Activated T-helper 2 cell treated with anti-CD3 and anti-CD28 coated beads, Interferon-gamma antibody, Interleukin-2, Interleukin-4, amounts not matched to agents 10 μg/mL and 5 μg/mL and 100 μg/mL, durations not matched to agents 14 hours and 24 hours and 36 hours (primary cell): ENCODE results near the gene ACTL6B. TPM values are rescaled to one million over a fixed set of nuclear protein-coding genes. Genes with fewer than 3 reads are reported as not detected.
A peak's percentile ranks its signal among the peaks of the same experiment; 100 is the strongest.

Experiments
- DNase-seq: peaks from one replicate; pipeline ENCODE4 v3.0.0; 2021; ENCODE audit warnings: low spot score
- H3K27ac Mint-ChIP-seq: one replicate; pipeline ENCODE4 v1.8.0; 2021; ENCODE audit warnings: mixed read lengths
- H3K27me3 Mint-ChIP-seq: one replicate; pipeline ENCODE4 v1.8.0; 2021; ENCODE audit warnings: low read depth, mixed read lengths
- H3K36me3 Mint-ChIP-seq: one replicate; pipeline ENCODE4 v1.8.0; 2021; ENCODE audit warnings: low read depth, mixed read lengths
- H3K4me1 Mint-ChIP-seq: one replicate; pipeline ENCODE4 v1.8.0; 2021; ENCODE audit warnings: low read depth, mixed read lengths
- H3K4me3 Mint-ChIP-seq: one replicate; pipeline ENCODE4 v1.8.0; 2021; ENCODE audit warnings: low read depth, mild to moderate bottlenecking, moderate library complexity, mixed read lengths
- H3K9me3 Mint-ChIP-seq: one replicate; pipeline ENCODE4 v1.8.0; 2021; ENCODE audit warnings: mixed read lengths
- intact Hi-C: fragments of 100-400 bp; cut with micrococcal nuclease; formaldehyde crosslinking; loops from one replicate; pipeline ENCODE4 v1.15.1; 2023
- total RNA-seq: library from RNA; stranded (reverse); gene quantifications from 2 replicates; pipeline ENCODE4 v1.2.3, GENCODE V29; 2022

Gene ACTL6B
- total RNA-seq, 1 donor from 2014 or later: not detected

- Mint-ChIP-seq H3K27me3 (no peaks in the 10 kb centered on the region), H3K36me3 (peaks cover 3% of the 10 kb centered on the region), H3K27ac (peak overlapping the region; percentile 42), H3K9me3 (no peaks in the 10 kb centered on the region), H3K4me3 (peak overlapping the region; percentile 74), H3K4me1 (peaks cover 35% of the 10 kb centered on the region)
- intact Hi-C loops: loop anchor here (1.0 to 2.0 kb wide), 3 partner anchors 14 to 40 kb away; partner anchors contain the start of genes FBXO24, LRCH4 and MOSPD3
- DNase-seq: peak; percentile 83
Measured at GRCh38 chr7:100626530-100627237, 29.6 kb downstream of the ACTL6B start.

- Mint-ChIP-seq H3K4me3 (peak overlapping the region; percentile 74), H3K9me3 (no peaks in the 10 kb centered on the region), H3K27ac (no peak overlapping the region), H3K36me3 (peaks cover 3% of the 10 kb centered on the region), H3K27me3 (no peaks in the 10 kb centered on the region), H3K4me1 (peaks cover 38% of the 10 kb centered on the region)
- DNase-seq: no peak
- intact Hi-C loops: loop anchor here (1.0 to 2.0 kb wide), 3 partner anchors 13 to 40 kb away; partner anchors contain the start of genes FBXO24, LRCH4 and MOSPD3
Measured at GRCh38 chr7:100626055-100626454, 30.2 kb downstream of the ACTL6B start.

GRCh38 chr7:100623951-100624824, 32.1 kb downstream of the ACTL6B start:
- Mint-ChIP-seq H3K27ac (no peak overlapping the region), H3K36me3 (peaks cover under 1% of the 10 kb centered on the region), H3K4me1 (peaks cover 26% of the 10 kb centered on the region)

GRCh38 chr7:100621554-100621953, 34.7 kb downstream of the ACTL6B start:
- intact Hi-C loops: no loop called here

More at GRCh38 chr7:100623951-100624824, 32.1 kb downstream of the ACTL6B start:
- Mint-ChIP-seq H3K9me3 (no peaks in the 10 kb centered on the region), H3K4me3 (peak overlapping the region; percentile 1), H3K27me3 (no peaks in the 10 kb centered on the region)
- DNase-seq: peak; percentile 23
- intact Hi-C loops: no loop called here

GRCh38 chr7:100620804-100621203, 35.4 kb downstream of the ACTL6B start:
- Mint-ChIP-seq H3K9me3 (no peaks in the 10 kb centered on the region), H3K27ac (no peak overlapping the region), H3K4me1 (peaks cover 15% of the 10 kb centered on the region), H3K27me3 (no peaks in the 10 kb centered on the region), H3K4me3 (no peak overlapping the region), H3K36me3 (no peaks in the 10 kb centered on the region)
- intact Hi-C loops: no loop called here
- DNase-seq: no peak

More at GRCh38 chr7:100621554-100621953, 34.7 kb downstream of the ACTL6B start:
- H3K27me3 Mint-ChIP-seq: no peaks in the 10 kb centered on the region
- no peaks in the 10 kb centered on the region for H3K9me3 Mint-ChIP-seq
- no peak for DNase-seq
- H3K27ac Mint-ChIP-seq: no peak overlapping the region
- no peaks in the 10 kb centered on the region for H3K36me3 Mint-ChIP-seq
- H3K4me1 Mint-ChIP-seq: peaks cover 21% of the 10 kb centered on the region
- no peak overlapping the region for H3K4me3 Mint-ChIP-seq

- H3K36me3 Mint-ChIP-seq: peaks cover 2% of the 10 kb centered on the region
- no peak for DNase-seq
- intact Hi-C loops: no loop called here
- H3K27ac Mint-ChIP-seq: no peak overlapping the region
- H3K9me3 Mint-ChIP-seq: no peaks in the 10 kb centered on the region
- H3K4me1 Mint-ChIP-seq: peaks cover 12% of the 10 kb centered on the region
- no peaks in the 10 kb centered on the region for H3K27me3 Mint-ChIP-seq
- H3K4me3 Mint-ChIP-seq: no peak overlapping the region
Measured at GRCh38 chr7:100620239-100620638, 36.0 kb downstream of the ACTL6B start.

GRCh38 chr7:100614308-100614861, 41.9 kb downstream of the ACTL6B start:
- no peaks in the 10 kb centered on the region for H3K9me3 Mint-ChIP-seq

GRCh38 chr7:100613412-100614175, 42.7 kb downstream of the ACTL6B start:
- no peaks in the 10 kb centered on the region for H3K9me3 Mint-ChIP-seq

More at GRCh38 chr7:100614308-100614861, 41.9 kb downstream of the ACTL6B start:
- DNase-seq: no peak
- Mint-ChIP-seq H3K4me1 (peaks cover 10% of the 10 kb centered on the region), H3K4me3 (no peak overlapping the region), H3K27ac (no peak overlapping the region), H3K36me3 (peaks cover 12% of the 10 kb centered on the region), H3K27me3 (no peaks in the 10 kb centered on the region)
- intact Hi-C loops: loop anchor here (5.0 kb wide), 1 partner anchor 93 kb away; the partner anchor contains the start of gene POP7

GRCh38 chr7:100612730-100613390, 43.4 kb downstream of the ACTL6B start:
- no peaks in the 10 kb centered on the region for H3K9me3 Mint-ChIP-seq
- no peak for DNase-seq
- H3K4me1 Mint-ChIP-seq: peaks cover 10% of the 10 kb centered on the region
- no peak overlapping the region for H3K27ac Mint-ChIP-seq
- peaks cover 12% of the 10 kb centered on the region for H3K36me3 Mint-ChIP-seq
- H3K27me3 Mint-ChIP-seq: no peaks in the 10 kb centered on the region
- H3K4me3 Mint-ChIP-seq: peak overlapping the region; percentile 97
- intact Hi-C loops: loop anchor here (1.0 to 5.0 kb wide), 7 partner anchors 9 to 184 kb away; partner anchors contain the start of genes FBXO24, GNB2, LRCH4 and MEPCE

More at GRCh38 chr7:100613412-100614175, 42.7 kb downstream of the ACTL6B start:
- Mint-ChIP-seq H3K27me3 (no peaks in the 10 kb centered on the region), H3K4me3 (peak overlapping the region; percentile 75), H3K36me3 (peaks cover 12% of the 10 kb centered on the region), H3K27ac (no peak overlapping the region), H3K4me1 (peaks cover 10% of the 10 kb centered on the region)
- intact Hi-C loops: loop anchor here (2.0 to 5.0 kb wide), 3 partner anchors 13 to 94 kb away; partner anchors contain the start of gene POP7
- DNase-seq: no peak

GRCh38 chr7:100611983-100612729, 44.1 kb downstream of the ACTL6B start, which contains the start of gene MOSPD3:
Gene MOSPD3 (plus strand): TSS chr7:100612540. CDS start chr7:100612792, 252 bp downstream.
- peaks cover 12% of the 10 kb centered on the region for H3K36me3 Mint-ChIP-seq
- peak within 1 kb of the TSS; percentile 97 for H3K4me3 Mint-ChIP-seq
- H3K27ac Mint-ChIP-seq: peak within 1 kb of the TSS; percentile 99
- no peaks in the 10 kb centered on the region for H3K9me3 Mint-ChIP-seq
- DNase-seq: peak; percentile 98
- peaks cover 10% of the 10 kb centered on the region for H3K4me1 Mint-ChIP-seq
- no peaks in the 10 kb centered on the region for H3K27me3 Mint-ChIP-seq
- intact Hi-C loops: loop anchor here (1.0 to 5.0 kb wide), 7 partner anchors 8 to 183 kb away; partner anchors contain the start of genes FBXO24, GNB2, LRCH4 and MEPCE

- H3K4me3 Mint-ChIP-seq: no peak overlapping the region
- H3K27ac Mint-ChIP-seq: peak overlapping the region; percentile 6
- peaks cover 8% of the 10 kb centered on the region for H3K36me3 Mint-ChIP-seq
- H3K27me3 Mint-ChIP-seq: peaks cover 3% of the 10 kb centered on the region
- intact Hi-C loops: loop anchor here (5.0 to 10.0 kb wide), 2 partner anchors 97 to 635 kb away; partner anchors contain the start of genes FIS1 and POP7
- no peak for DNase-seq
- H3K4me1 Mint-ChIP-seq: peaks cover 13% of the 10 kb centered on the region
- H3K9me3 Mint-ChIP-seq: no peaks in the 10 kb centered on the region
Measured at GRCh38 chr7:100609958-100610357, 46.3 kb downstream of the ACTL6B start.
